HPDE6-E6E7 (cell line): Measurements from ENCODE around the gene CNN3.

ENCODE experiments used
- DNase-seq: peaks from one replicate; pipeline ENCODE4 v3.0.0; 2011; ENCODE audit warnings: missing footprints; ENCODE audit errors: extremely low spot score

The CNN3 gene

GRCh38 chr1:94922761-94923331 is 4.1 kb downstream of the CNN3 start:
- no peak for DNase-seq

DNA sequence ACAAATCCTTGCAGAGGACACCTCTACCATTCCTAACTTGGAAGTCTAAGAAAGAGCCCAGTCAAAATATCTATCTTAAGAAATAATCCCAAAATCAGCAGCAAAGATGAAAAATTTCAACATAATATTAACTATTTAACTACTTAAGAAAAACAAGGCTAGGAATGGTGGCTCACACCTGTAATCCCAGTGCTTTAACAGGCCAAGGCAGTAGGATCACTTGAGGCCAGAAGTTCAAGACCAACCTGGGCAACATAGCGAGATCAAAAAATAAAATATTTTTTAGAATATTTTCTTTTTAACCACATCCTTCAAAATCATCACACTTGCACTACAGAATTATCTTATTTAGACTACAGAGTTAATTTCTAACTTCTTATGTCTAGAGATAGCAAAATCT is 4.9 kb downstream of the CNN3 start:
- no peak for DNase-seq

DNA sequence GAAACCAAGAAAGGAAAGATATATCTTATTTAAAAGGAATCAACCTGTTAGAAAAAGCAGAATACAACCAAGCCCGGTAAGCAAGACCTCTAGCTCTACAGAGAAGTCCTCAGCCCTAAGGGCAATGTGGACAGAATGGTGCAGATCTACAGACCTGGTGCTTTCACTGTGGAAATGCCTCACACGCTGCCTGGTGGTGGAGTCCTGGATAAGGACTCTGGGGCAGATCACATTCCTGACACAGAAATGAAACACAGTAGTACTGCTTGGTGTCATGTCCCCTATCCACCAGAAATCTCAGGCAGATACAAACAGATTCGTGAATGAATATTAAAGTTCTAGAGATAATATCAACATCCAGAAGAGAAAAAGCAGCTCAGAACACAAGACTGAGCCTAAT is 6.8 kb downstream of the CNN3 start:
- DNase-seq = no peak

DNA sequence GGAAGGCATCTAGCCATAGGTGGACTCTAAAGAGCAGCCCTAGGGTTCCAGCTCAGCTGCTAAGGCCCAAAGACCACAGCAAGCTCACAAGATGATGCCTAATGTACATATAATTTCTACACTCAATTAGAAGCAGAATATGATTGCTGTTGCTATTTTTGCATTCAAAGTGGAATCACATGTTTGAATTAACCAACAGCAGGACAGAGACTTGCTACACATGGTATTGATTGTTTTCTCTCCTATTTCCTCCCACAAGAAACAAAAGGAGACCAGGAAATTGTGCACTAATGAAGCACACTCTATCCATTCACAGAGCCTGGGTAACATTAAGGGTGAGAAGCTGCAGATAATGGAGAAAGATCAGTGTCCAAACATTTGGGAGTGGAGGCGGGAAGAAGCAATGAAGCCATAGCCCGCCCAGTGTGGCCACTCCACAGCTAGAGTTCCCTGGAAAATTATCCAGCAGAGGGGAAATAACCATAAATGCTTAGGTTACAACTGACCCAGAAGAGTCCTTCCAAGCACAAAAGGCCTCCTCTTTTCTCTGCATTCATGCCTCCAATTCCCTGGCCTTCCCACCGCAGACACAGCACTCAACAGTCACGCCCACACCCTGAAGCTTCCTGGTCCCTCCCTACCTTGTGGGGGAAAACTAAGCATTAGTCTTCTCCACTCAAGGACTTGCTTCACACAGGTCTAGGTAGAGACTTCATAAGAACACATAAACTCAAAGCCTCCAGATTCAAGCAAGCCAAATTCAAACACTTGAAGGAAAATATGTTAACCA is 7.5 kb downstream of the CNN3 start:
- no peak for DNase-seq

DNA sequence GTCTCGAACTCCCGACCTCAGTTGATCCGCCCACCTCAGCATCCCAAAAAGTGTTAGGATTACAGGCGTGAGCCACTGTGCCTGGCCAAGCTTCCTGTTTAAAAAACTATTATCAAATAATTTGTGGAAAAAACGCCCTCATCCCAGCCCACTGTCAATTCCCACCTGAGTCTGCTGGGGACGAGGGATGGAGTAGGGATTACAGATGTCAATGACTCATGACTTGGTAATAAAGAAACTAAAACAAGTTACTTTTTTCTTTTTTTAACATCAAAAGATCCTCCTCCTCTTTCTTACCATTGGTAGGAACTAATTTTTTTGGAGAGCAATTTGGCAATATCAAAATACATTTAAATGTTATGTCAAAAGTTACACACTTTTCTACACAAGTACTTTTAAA is 9.7 kb downstream of the CNN3 start:
- no peak for DNase-seq

GRCh38 chr1:94912263-94913184 is 14.4 kb downstream of the CNN3 start:
- no peak for DNase-seq

DNA sequence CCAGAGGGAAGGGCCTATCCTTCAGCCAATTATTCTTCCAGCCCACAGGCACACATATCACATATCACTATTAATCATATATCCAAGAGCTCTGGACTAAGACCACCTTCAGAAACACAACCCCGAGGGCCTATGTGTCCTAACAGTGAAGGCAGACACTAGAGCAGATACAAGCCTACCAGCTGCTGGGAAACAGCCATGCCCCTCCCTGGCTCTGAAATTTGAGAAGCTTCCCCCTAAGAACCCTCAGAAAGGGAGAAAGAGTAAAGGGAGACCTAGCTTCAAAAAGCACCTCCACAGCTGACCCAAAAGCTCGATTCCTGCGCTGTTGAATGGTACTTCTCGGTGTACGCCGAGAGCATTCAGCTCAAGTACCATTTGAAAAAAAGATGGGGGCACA is 17.4 kb downstream of the CNN3 start:
- no peak for DNase-seq

GRCh38 chr1:94908965-94909364 is 17.9 kb downstream of the CNN3 start:
- no peak for DNase-seq

GRCh38 chr1:94908190-94908589 is 18.7 kb downstream of the CNN3 start:
- no peak for DNase-seq

DNA sequence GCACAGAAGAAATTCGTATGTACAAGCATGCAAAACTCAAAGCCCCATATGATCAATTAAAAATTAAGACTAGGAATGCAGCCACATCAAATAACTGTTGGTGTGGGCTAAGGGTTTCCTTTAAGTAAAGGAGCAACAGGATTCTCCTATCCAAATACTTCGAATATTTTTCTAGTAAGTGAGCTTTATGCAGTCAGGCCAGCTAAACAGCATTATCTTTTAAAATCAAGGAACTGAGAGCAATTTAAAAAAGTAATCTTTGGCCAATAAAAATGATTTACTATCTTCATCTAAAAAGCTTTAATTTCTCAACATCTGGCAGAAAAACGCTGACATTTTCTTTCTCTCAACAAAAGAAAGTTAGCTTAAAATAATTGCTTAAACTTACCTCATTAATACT is 19.8 kb downstream of the CNN3 start:
- DNase-seq = no peak

DNA sequence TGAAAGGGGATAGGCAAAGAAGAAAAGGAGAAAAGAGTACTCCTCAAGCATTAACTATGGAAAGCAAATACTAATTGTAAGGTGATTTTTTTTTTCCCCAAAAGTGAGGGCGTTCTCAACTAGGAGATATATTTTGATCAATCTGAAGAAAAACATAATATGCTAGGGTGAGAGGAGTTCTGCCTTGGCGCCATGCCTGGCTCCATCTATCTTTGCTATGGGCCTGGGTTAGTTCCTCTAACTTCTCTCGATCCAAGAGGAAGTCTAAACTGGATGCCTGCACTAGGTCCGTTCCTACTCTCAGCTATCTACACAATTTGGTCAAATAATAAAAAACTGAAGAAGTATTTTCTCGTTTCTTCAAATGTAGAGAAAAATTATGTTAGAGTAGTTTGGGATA is 20.5 kb downstream of the CNN3 start:
- no peak for DNase-seq

GRCh38 chr1:94905207-94905606 is 21.7 kb downstream of the CNN3 start:
- DNase-seq = no peak

DNA sequence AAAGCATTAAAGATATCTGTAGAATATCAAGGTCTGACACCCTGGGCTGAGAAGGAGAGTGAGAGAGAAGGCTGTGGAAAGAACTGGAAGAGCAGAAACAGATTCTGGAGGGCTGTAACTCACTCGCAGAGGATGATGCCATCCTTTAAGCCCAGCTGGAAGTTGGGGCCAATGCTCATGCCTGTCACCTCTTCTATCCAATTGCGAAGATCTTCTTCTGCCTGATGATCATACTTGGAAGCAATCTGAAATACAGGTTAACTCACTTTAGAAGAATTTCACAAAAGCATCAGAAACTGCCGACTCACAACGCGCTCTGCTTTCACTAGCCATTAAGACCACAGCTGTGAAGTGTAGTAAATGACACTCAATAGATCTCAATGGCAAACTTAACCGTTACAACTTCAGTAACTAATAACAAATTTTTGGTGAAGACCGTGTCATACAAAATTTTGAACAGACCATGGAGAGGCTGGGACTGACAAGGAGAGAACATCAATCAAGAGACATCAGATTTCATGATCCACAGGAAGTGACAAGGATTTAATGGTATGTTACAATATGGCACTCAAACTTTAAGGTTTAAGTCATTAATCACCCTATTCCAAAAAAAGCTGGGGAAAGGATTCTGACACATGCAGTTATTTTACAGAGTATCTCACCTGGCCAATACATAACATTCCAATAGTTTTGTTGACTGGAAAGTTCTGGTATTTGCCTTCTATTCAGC is 23.5 kb downstream of the CNN3 start:
- no peak for DNase-seq

DNA sequence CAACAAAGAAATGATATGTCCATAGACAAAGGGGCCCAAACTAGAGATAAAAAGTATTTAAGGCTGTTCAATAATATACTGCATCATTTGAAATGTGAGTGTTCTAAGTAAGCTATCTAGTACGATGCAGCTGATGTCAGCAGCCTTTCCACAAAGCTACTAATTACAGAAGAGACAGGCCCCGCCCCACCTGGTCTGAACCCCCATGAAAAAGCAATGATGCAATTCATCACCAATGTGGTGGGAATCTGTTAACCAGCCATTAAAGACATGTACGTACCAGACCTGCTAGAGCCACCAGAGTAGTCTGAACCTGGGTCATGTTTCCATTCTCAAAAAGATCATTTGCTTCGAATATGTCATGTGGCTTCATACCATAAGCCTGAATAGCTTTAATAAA is 25.1 kb downstream of the CNN3 start:
- no peak for DNase-seq

GRCh38 chr1:94899756-94900155 is 27.2 kb downstream of the CNN3 start:
- no peak for DNase-seq

DNA sequence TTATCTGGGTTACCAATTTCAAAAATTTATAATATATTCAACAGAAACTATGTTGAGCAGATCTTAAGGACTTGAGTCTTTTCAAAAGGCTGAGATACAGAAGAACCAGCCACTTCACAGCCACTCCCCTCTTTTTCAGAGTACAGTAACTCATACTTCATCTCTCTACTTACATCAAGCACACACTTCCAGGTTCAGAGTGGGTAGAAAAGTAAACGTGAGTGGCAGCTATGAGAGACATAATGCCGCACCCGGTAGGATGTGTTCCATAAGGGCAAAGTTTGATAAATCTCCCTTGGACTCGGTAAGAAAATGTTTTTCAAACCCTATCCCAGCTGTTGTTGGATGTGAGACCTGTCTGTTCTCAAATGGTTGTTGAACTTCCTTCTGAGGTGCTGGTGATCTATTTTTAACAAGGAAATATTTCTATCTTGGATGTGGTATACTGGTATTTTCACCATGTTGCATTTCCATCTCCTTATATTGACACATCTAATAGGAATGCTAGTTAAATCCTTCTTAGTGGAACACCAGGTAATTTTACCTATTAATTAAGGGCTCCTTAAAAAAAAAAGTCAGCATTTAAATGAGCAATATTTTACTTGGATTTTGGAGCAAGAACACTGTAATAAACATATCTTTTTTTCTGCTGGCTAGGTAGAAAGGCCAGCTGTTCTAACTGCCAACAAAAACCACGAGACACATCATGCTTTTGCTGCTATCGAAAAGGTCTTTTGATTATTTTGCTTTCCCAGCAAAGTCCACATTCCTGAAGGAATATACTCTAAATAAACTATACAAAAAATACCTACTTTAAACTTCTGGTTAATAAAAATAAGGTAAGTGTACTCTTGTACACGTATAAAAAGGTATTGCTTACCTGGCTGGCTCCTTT is 28.2 kb downstream of the CNN3 start:
- DNase-seq = no peak

DNA sequence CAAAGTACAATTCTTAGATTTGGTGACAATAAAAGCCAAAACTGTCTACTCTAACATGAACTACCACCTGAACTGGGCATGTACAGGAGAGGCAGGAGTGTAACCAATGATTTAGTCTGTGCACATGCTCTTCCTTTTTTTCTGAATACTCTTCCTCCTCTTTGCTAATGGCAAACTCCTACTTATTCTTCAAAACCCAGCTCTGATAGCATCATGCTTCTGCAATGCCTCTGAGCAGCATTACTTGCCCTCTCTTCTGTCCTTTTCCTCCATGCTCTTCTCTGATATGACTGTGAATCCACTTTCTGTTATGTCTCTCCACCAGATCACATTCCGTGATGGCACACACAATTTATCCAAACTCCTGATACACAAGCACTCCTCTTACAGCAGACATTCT is 31.4 kb downstream of the CNN3 start:
- DNase-seq = no peak

DNA sequence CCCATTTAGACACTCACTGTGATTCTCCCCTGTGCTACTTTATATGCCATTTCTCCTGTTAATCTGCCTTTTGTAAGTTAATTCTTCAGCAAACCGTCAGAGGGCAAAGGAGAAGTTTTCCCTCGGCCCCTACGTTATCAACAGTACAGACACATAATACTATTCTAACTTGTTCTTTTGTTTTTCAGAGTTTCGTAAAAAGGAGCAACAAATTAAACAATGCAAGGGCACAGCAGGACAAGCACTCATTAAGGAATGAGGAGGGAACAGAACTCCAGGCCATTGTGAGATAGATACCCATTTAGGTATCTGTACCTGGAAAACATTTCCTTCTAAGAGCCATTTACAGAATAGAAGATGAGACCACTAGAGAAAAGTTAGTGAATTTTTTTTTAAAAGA is 32.3 kb downstream of the CNN3 start:
- DNase-seq = no peak

GRCh38 chr1:94892604-94893254 is 34.2 kb downstream of the CNN3 start:
- no peak for DNase-seq

GRCh38 chr1:94888201-94888600 is 38.7 kb downstream of the CNN3 start:
- no peak for DNase-seq
